GM21576 (cell line): ENCODE results near the gene LAMA5.

Experiments used
- ATAC-seq: cut with Tn5 transposase; IDR thresholded peaks from one replicate; pipeline ENCODE4 v1.9.1; 2021; ENCODE audit warnings: mild to moderate bottlenecking, moderate library complexity; ENCODE audit not compliant: unreplicated experiment

The LAMA5 gene

DNA sequence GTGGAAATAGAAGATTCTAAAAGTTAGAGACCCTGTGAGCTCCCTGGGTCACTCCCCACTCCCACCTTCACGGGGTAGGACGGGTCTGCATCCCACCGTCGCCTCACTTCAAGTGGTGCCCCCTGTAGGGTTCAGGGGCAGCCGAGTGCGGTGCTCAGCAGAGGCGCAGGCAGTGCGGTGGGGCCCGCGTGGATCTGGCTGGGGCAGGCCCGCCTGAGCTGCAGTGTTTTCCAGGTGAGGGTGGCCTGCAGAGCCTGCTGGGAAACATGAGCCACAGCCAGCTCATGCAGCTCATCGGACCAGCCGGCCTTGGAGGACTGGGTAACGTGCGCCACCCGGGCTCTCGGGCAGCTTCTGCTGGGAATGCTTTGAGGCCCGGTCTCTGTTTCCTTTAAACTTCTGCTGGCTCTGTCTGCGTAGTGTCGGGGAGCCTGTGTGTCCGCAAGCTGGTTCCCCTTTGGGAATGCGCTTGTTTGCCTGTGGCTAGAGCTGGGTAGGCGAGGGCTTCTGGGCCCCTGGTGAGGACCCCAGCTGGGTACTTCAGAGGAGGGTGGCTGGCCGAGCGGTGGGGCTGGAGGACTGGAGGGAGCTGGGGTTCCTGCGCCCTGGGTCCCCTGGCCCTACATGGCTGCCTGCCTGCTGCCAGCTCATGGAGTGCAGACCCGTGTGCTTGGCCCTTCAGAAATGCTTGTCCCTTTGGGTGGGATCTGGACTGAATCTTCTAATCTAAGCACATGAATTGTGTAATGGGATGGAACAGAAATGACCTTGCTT, 60.5 kb downstream of the LAMA5 start:
- no peak for ATAC-seq

DNA sequence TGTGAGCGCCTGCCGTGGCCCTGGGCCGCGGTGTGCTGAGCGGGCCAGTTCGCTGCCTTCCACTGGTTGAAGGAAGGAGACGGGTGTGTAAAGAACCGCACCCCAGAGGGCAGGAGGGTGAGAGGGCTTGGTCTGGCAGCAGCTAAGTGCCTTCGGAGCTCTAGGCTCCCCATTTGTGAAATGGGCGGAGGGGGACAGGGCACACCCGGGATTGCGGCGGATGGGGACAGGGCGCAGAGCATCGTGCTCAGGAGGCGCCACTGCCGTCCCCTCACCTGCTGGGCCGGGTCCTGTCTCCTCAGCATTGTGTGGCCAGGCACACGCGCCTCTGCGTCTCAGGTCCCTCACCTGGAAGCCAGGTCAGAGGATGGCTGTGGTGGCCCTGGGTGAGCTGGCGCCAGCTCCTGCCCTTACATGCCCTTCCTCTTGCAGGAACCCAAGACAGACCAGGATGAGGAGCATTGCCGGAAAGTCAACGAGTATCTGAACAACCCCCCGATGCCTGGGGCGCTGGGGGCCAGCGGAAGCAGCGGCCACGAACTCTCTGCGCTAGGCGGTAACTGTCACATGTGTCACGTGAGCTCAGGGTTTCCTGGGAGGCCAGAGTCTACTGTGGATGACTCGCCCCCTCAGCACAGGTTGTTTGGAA, 61.2 kb downstream of the LAMA5 start:
- ATAC-seq = no peak

DNA sequence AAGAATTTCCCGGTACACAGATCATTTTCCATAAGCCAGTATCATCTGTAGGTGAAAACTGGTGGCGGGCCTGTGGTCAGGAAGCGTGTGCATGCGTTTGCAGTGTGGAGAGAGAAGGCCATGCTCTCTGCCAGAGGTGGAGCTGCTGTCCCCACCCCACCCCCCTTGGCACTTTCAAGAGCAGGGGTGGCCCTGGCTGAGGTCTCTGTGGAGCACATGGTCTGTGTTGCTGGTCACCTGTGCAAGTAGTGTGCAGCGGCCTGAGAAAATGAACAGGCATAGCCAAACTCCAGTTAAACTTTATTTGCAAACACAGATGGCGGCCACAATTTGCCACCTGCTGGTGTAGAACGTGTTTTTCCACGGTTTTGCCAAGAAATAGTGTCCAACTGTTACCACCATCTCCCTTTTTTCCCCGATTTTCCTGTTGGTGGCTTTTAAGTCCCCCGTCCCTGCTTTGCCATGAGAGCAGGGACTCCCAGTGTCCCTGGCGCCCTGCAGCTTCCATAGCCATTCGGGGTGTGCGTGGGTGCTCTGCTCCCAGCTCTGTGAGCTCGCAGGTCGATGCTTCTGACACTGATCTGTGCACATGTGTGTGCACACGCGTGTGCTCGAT, 61.9 kb downstream of the LAMA5 start:
- ATAC-seq = no peak

DNA sequence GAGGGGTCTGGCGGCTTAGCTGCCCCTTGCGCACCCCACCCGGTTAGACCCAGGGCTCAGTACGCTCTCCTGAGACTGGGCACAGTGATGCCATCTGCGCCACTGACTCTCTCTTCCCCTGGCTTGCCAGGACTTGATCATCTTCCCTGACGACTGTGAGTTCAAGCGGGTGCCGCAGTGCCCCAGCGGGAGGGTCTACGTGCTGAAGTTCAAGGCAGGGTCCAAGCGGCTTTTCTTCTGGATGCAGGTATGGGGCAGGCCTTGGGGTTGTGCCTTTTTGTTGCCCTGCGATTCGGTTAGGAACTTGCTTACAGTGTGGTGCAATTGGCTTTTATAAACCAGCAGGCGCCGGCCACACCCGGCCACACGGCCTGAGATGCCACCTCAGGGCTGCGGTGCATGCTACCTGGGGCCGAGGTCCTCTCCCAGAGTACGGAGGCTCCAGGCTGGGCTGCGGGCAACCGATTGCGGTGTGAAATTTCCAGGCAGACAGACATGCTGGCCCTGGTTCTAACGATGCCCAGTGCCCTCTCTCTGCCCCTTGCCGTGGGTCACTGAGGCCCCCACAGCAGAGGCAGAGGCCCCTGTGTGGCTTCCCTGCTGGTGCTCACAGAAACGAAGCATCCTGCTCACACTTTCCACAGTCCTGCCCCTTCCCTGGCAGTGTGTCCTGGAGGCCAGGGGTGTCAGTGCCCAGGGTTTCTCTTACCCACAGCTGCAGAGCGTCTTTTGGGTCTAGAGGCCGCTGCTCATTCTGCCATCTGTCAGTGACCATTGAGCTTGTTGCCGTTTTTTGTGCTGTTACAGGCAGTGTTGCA, 62.6 kb downstream of the LAMA5 start:
- no peak for ATAC-seq

DNA sequence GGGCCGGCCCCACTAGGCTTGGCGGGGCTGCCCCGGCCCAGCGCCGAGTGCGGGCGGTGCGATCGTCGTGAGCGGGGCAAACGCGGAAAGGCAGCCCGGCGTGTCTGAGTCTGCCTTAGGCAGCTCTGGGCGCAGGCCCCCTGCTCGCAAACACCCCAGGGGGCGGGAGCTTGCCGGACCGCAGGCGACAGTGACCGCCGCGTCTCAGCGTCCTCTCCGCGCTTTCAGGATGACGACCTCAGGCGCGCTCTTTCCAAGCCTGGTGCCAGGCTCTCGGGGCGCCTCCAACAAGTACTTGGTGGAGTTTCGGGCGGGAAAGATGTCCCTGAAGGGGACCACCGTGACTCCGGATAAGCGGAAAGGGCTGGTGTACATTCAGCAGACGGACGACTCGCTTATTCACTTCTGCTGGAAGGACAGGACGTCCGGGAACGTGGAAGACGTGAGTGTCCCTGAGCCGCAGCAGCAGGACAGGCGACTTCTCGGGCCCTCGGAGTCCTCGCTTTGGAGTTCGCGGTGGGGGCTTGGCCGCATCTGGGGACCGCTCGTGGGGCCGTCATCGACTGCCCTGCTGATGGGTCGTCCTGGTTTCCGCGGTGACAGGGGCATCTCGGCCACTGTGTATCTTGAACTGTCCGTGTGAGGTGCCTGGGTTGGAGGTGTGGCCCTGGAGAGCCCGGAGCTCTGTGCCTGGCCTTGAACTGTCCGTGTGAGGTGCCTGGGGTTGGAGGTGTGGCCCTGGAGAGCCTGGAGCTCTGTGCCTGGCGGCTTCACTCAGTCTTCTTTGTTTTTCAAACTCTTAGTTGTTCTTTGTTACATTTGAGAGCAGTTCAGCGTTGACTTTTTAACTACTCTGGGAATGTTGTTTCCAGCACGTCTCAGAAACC, 63.5 kb downstream of the LAMA5 start:
- ATAC-seq = no peak

DNA sequence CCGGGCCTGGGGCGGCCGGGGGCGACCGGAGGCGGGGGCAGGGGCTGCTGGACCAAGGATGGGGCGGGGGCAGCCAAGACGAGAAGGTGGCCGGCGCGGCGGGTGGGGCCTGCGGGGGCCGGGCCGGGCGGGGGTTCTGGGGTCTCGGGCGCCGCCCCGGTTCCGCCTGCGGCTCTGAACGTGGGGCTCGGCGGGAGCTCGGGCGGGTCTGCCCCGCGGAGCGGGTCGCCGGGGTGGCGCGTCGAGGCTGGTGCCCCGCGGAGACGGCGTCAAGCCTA, 64.1 kb downstream of the LAMA5 start:
- ATAC-seq = no peak

DNA sequence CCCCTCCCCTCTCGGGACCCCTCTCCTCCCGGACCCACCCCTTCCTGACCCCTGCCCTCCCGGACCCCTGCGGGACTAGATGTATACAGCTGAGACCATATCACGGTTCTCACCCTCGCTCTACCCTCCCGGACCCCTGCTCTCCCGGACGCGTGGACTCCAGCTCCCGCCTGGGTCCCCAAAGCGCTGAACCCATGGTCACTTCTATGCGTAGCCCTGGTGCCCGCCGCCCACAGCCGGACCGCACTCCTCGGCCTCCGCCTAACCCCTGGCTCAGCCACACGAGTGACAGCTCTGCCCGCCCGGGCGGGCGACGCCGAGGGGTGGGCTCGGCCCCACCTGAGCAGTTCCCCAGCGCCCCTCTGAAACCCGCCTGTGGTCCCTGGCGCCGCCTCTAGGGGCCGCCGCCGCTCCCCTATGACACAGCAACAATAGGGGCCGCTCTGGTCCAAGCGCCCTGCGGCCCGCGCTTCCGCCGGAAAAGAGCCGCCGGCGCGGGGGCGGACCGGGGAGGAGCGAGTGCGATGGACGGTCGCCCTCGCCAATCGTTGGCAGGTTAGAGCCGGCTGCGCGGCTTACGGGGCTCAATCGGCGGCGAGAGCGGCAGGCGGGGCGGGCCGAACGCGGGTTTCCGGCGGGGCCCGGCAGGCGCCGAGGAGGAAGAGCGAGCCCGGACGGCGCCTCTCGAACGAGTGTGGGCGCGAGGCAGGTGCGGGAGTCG, 64.6 kb downstream of the LAMA5 start, which contains the start of gene ADRM1:
Gene ADRM1, plus strand, starts transcription at position 657 of the 721 bp plus-strand sequence. CDS start 572 bp downstream, outside the sequence.
- peak; percentile 80 for ATAC-seq

DNA sequence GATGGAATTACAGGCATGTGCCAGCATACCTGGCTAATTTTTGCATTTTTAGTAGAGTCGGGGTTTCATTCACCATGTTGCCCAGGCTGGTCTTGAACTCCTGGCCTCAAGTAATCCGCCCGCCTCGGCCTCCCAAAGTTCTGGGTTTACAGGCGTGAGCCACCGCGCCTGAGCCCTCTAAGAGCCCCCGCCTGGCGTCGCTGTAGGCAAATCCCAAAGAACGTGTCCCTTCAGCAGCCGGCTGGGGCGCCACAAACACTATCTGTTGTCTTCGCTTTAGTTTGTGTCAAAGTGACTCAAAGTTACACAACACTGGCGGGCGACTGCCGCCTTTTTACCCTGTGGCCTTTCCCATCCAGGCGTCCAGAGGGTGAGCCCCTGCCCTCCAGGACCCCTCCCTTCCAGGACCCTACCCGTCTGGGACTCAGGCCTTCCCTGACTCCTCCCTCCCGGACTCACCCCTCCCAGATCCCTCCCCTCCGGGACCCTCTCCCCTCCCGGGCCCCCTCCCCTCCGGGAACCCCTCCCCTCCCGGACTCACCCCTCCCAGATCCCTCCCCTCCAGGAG, 65.3 kb downstream of the LAMA5 start:
- ATAC-seq = peak; percentile 36

DNA sequence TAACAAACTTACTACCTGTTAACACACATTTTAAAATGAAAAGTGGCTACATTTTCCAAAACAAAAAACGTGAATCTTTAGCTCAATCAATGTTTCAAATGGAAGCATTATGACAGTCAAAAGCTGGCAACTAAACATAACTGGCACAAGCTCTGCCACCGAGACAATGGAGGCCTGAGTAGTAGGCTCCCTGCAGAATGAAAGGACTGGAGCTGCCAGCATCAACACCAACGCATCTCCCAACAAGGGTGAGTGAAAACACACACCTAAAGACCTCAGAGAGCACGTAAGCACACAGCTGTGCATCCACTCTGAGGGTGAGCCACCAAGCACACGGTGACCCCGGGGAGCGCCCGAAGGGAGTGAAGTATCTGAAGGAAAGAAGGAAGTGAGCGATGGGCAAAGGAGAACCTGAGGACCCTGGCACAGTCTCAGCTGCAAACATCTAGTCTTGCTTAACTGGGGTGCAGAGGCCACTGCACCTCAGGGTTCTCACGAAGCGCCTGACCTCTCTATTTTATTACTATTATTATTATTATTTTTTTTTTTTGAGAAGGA, 65.9 kb downstream of the LAMA5 start:
- no peak for ATAC-seq

DNA sequence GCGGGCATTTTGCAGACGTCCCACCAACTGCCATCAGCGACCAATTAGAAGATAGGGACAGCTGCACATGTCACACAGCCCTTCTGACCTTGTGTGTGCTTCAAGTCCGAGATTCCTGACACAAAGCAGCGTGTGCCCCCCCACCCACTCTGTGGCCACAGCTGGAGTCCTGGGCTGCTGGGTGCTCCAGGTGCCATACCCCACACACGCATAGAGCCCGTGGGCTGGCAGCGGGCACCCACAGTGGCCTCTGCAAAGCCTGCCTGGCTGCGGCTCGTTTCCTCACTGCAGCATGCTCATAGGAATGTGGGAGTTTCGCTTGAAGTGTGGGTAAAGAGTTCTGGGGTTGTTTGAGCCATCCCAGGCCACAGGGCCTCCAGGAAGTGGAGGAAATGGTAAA, 66.8 kb downstream of the LAMA5 start:
- no peak for ATAC-seq

DNA sequence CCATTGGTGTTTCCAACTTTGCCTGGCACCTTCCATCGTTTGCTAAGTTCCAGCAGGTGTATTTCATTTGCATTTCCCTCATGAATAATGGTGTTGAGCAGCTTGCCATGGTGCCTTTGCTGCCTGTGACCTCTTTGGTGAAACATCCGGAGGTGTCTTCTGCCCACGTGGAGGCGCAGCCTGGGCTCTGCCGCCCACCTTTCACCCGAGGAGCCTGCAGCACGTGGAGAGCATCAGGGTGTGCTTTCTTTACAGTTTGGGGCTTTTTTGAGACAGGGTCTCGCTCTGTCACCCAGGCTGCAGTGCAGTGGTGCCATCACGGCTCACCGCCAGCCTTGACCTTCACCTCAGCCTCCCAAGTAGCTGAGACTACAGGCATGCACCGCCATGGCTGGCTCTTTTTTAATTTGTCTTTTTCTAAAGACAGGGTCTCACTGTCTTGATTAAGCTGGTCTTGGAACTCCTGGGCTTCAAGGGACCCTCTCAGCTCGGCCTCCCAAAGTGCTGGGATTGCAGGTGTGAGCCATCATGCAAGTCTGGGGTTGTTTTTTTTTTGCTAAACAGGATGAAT, 67.4 kb downstream of the LAMA5 start:
- no peak for ATAC-seq

DNA sequence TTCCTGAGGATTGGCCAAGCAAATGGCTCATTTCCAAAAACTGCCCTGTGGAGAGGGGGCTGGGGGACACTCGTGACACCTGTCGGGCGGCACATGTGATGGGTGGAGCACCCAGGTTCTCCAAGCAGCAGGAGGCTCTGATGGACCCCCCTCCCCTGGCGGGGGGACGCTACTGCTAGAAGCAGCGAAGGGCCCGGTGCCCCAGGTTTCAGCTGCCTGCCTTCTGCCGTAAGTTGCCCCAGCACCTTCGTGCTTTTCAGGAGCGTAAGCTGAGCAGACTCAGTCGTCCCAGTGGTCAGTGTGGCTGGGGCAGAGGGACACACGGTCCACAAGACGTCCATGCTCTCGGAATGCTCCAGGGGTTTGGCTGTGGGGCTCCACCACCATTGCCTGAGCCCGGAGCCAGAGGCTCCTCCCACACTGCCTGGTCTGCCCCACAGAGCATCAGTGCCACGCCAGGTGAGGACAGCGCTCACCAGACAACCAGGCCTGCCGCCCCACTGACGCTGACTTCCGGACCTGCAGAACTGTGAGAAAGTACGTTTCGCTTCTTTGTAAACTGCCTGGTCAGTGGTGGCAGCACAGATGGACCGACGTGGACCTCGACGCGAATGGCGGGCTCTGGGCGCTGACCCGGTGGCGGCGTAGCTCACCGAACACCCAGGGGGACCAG, 68.4 kb downstream of the LAMA5 start:
- no peak for ATAC-seq

DNA sequence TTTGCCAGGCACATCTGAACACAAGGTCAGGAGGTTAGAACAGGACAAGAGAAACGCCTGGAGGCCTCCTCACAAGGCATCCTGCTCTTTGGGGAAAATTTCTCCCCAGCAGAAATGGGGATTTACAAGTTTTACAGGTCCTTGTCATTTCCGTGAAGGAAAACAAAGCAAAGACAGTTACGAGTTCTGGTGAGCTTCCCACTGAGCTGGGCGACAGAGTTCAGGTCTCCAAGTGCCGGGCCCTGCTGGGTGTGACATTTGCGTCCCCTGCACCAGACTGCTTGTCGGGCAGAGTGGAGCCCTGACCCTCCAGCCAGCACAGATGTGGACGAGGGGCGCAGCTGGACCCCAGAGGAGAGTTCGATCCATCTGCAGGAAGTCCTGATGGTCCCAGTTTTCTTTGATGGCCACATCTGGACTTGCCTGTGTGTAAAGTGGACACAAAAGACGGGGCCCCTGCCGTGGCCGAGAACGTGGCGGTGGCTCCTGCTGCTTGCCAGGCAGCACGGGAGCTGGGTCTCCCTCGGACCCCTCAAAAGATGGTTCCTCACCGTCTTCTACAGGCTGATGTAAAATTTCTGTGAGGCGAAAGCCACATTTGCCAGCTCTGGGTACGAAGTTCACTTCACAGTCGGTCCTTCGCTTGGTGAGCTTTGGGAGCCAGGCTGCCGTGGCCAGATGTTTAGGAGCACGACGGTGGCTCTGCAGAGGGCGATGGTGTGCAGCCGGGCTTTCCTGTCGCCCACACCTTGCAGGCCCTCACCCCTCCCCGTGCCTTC, 69.5 kb downstream of the LAMA5 start:
- ATAC-seq = no peak

DNA sequence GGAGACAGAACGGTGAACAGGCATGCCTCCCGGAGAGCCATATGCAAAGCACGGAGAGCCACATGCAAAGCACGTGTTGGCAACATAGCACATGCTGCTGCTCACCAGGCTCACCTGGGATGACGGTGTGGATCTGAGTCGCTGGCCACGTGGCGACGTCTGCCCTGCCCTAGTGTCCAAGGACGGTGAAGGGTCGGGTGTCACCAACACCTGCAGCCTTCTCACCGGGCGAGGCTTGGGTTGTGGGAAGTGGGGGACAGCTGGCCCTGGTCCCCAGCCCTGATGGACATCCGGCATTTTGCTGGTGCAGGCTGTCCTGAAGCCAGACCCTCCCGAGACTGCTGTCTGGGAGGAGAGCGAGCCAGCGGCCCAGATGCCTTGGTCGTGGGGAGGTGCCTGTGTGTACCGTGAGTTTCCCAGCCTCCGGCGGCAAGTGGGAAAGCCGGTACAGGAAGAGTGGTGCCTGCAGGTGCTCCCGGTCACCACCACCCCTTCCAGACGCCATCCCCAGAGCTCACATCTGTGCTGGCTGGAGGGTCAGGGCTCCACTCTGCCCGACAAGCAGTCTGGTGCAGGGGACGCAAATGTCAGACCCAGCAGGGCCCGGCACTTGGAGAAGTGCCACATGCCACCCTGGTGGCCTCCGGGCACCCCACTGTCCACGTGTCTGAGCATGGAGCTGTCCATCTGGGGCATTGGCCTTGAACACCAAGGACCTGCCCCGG, 70.2 kb downstream of the LAMA5 start:
- ATAC-seq = no peak

DNA sequence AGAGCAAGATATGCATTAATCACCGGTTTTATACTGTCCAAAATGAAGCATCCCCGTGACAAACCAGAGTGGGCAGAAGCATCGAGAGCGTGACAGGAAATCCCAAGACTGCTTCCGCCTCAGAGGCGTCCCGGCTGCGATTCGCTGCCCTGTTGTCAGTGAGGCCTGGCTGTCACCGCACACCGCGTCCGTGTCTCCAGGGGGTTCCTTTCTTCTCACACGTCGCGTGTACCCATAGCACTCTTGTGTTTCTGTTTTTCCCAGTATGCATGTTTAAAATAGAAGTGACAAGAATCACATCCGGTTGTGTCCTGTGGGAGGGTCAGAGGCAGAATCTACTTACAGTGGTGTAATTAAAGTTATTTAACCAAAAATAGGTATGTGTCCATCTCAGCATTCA, 72.6 kb downstream of the LAMA5 start:
- ATAC-seq = no peak

DNA sequence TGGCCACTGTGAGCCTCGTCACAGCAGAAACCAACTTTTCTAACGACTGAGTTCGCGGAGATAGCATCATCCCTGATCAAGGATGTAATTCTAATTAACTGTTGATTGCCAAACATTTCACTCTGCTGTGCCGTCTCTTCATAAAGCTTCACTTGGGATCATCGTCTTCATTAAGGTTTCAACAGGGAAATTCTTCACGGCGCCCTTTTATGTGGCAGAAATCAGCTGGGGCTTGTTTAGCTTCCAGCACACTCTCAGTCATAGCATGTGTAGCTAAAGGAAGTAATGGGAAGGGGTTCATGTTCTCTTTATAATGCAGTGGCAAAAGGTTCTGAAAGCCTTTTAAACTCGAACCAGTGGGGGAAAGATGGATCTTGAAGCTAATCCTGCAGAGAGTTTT, 73.2 kb downstream of the LAMA5 start:
- ATAC-seq = no peak
